K562 (cell line): Measurements from ENCODE around the gene GTF3C6. TPM values are rescaled to one million over a fixed set of nuclear protein-coding genes. Genes with fewer than 3 reads are reported as not detected.
A peak's percentile ranks its signal among the peaks of the same experiment; 100 is the strongest.

Experiments used
- ATAC-seq: fragments of 200-7000 bp; cut with Tn5 transposase; 3 replicates; pipeline ENCODE4 v1.9.1; 2020; ENCODE audit warnings: moderate library complexity
- BruUV-seq: library from RNA; stranded (reverse); fragments of 400-500 nt; replicated peaks from 2 replicates; lab custom pipeline; 2021; lab: Mats Ljungman, UMichigan
- CTCF ChIA-PET: fragments of 300-600 bp; formaldehyde crosslinking; extraction: SDS; loops from one replicate; lab custom pipeline; 2021; ENCODE audit warnings: low intra/inter-chr PET ratio; lab: Yijun Ruan, JAX
- POLR2A ChIA-PET: fragments of 300-600, 350-650 bp; sonication (Branson Sonifier 250); formaldehyde crosslinking; extraction: SDS; loops from one replicate; lab custom pipeline; 2021; ENCODE audit warnings: antibody characterized with exemption, inconsistent platforms; lab: Yijun Ruan, JAX
- DNase-seq, 4 experiments: peaks; one replicate each; pipeline versions ENCODE4 v3.0.0 to v3.0.0-alpha.2; 2011 to 2018; ENCODE audit warnings: low spot score in 3 of 4, mixed read lengths in 3 of 4; ENCODE audit errors: extremely low read depth in 1 of 4
- FAIRE-seq: peaks from 2 replicates; lab custom pipeline; 2011; peaks lifted over from hg19 to GRCh38; lab: Jason Lieb, UNC
- H2AFZ ChIP-seq: 2 replicates; pipeline ENCODE4 v1.6.0; 2011; ENCODE audit warnings: low read depth, low read length, control low read depth, inconsistent platforms
- H3K27ac ChIP-seq: fragments of 200-600 bp; 3 replicates; pipeline ENCODE4 v1.8.0; 2011; ENCODE audit warnings: low read depth, mild to moderate bottlenecking, control low read depth, inconsistent platforms, low read length, moderate library complexity, mixed read lengths; ENCODE audit errors: extremely low read depth
- H3K27me3 ChIP-seq, 2 experiments: fragments of 300-600 bp in 1 of 2; 2 replicates in 1 of 2; 3 replicates in 1 of 2; pipeline versions ENCODE4 v1.6.0 to v1.8.0; 2011; ENCODE audit warnings: inconsistent platforms in 2 of 2, low read length in 2 of 2, mild to moderate bottlenecking in 1 of 2, mixed read lengths in 1 of 2, moderate library complexity in 1 of 2; ENCODE audit not compliant: control insufficient read depth in 2 of 2, insufficient read depth in 2 of 2
- H3K36me3 ChIP-seq: fragments of 300-600 bp; 3 replicates; pipeline ENCODE4 v1.8.0; 2011; ENCODE audit warnings: mild to moderate bottlenecking, low read length, inconsistent platforms; ENCODE audit not compliant: control insufficient read depth, insufficient read depth
- H3K4me1 ChIP-seq, 2 experiments: fragments of 200-600 bp in 1 of 2; replicated peaks in 1 of 2; 2 replicates in 1 of 2; 3 replicates in 1 of 2; pipeline versions ENCODE4 v1.5.1 to v1.8.0; 2011; ENCODE audit warnings: inconsistent platforms in 2 of 2, low read length in 2 of 2, mild to moderate bottlenecking in 1 of 2, mixed read lengths in 1 of 2, moderate library complexity in 1 of 2; ENCODE audit not compliant: control insufficient read depth in 2 of 2, insufficient read depth in 2 of 2
- H3K4me2 ChIP-seq: 2 replicates; pipeline ENCODE4 v1.6.1; 2011; ENCODE audit warnings: low read length, control low read depth, inconsistent platforms, mixed read lengths; ENCODE audit not compliant: insufficient read depth
- H3K4me3 ChIP-seq: fragments of 200-600 bp; sonication (generic), shearing (Covaris generic); 2 replicates; pipeline ENCODE4 v1.5.1; 2016; ENCODE audit warnings: control low read depth, inconsistent platforms
- H3K79me2 ChIP-seq: fragments of 200-600 bp; 3 replicates; pipeline ENCODE4 v1.8.0; 2011; ENCODE audit warnings: low read length, inconsistent platforms; ENCODE audit not compliant: control insufficient read depth, insufficient read depth
- H3K9ac ChIP-seq, 2 experiments: 2 replicates each; pipeline versions ENCODE4 v1.6.0 to v1.6.1; 2011; ENCODE audit warnings: low read depth in 2 of 2, low read length in 2 of 2, control low read depth in 1 of 2, inconsistent platforms in 1 of 2, mild to moderate bottlenecking in 1 of 2, mixed read lengths in 1 of 2; ENCODE audit not compliant: insufficient read depth in 1 of 2
- H3K9me1 ChIP-seq: one replicate; pipeline ENCODE4 v1.6.0; 2011; ENCODE audit warnings: inconsistent platforms, mild to moderate bottlenecking, low read length, moderate library complexity; ENCODE audit not compliant: control insufficient read depth, insufficient read depth
- H3K9me3 ChIP-seq: replicated peaks from 2 replicates; pipeline ENCODE4 v1.5.1; 2011; ENCODE audit warnings: low read depth, low read length, inconsistent platforms; ENCODE audit not compliant: control insufficient read depth, insufficient read depth
- H4K20me1 ChIP-seq: replicated peaks from 2 replicates; pipeline ENCODE4 v1.6.1; 2011; ENCODE audit warnings: low read length, inconsistent platforms, mixed read lengths; ENCODE audit not compliant: control insufficient read depth, insufficient read depth
- ASH1L ChIP-seq: fragments of 450-650 bp; IDR thresholded peaks from 2 replicates; pipeline ENCODE4 v1.6.1; 2018; ENCODE audit warnings: borderline replicate concordance, mild to moderate bottlenecking, low read depth; ENCODE audit not compliant: partially characterized antibody
- CBFA2T2 ChIP-seq: fragments of 450-650 bp; conservative IDR thresholded peaks from 2 replicates; pipeline ENCODE4 v1.6.1; 2017; ENCODE audit warnings: mild to moderate bottlenecking
- CREM ChIP-seq: IDR thresholded peaks from 2 replicates; pipeline ENCODE4 v1.6.1; 2014; ENCODE audit warnings: antibody characterized with exemption, low read depth
- HMGN3 ChIP-seq: IDR thresholded peaks from 2 replicates; pipeline ENCODE4 v1.6.1; 2011; ENCODE audit warnings: borderline replicate concordance, low read depth, mild to moderate bottlenecking, mixed read lengths, low read length; ENCODE audit not compliant: insufficient read length; ENCODE audit errors: extremely low read depth
- RAD51 ChIP-seq: fragments of 450-650 bp; IDR thresholded peaks from 2 replicates; pipeline ENCODE4 v1.7.1; 2016; ENCODE audit warnings: low read depth, mild to moderate bottlenecking, borderline replicate concordance
- TBL1XR1 ChIP-seq, 2 experiments: IDR thresholded peaks; 2 replicates each; pipeline ENCODE4 v1.6.1; 2012; ENCODE audit warnings: improper control_type of control experiment in 2 of 2, low read length in 2 of 2, mild to moderate bottlenecking in 1 of 2
- TFAP4 ChIP-seq: sonication (generic); formaldehyde crosslinking; IDR thresholded peaks from 2 replicates; pipeline ENCODE4 v1.8.0; 2022; ENCODE audit warnings: missing genetic modification reagents, mild to moderate bottlenecking, moderate library complexity, borderline replicate concordance
- TFE3 ChIP-seq: fragments of 450-650 bp; formaldehyde crosslinking; IDR thresholded peaks from 2 replicates; pipeline ENCODE4 v1.4.0; 2020; ENCODE audit warnings: mild to moderate bottlenecking, mixed read lengths
- THAP7 ChIP-seq: fragments of 250-450 bp; sonication (Bioruptor Pico); IDR thresholded peaks from 2 replicates; pipeline ENCODE4 v1.5.0; 2021
- TOE1 ChIP-seq, 2 experiments: fragments of 450-650 bp in 1 of 2; sonication (generic) in 1 of 2; formaldehyde crosslinking in 1 of 2; IDR thresholded peaks; 2 replicates each; pipeline versions ENCODE4 v1.7.1 to v1.8.0; 2016 to 2022; ENCODE audit warnings: borderline replicate concordance in 2 of 2, mild to moderate bottlenecking in 2 of 2, antibody characterized with exemption in 1 of 2, inconsistent platforms in 1 of 2, low read depth in 1 of 2, missing genetic modification reagents in 1 of 2, moderate library complexity in 1 of 2
- ZNF197 ChIP-seq: fragments of 200-800 bp; sonication (Bioruptor generic); IDR thresholded peaks from 2 replicates; pipeline ENCODE4 v1.6.1; 2016; ENCODE audit warnings: low read depth, missing genetic modification characterization, missing compliant biosample characterization
- ZNF280A ChIP-seq: fragments of 450-650 bp; IDR thresholded peaks from 2 replicates; pipeline ENCODE4 v1.6.1; 2018; ENCODE audit warnings: mild to moderate bottlenecking, low read depth; ENCODE audit not compliant: partially characterized antibody
- WGBS: fragments of 100-300 bp; shearing (Covaris generic); methylation state at CpG from one replicate; pipeline ENCODE4 v1.1.6; 2016; ENCODE audit warnings: low coverage, mixed read lengths; ENCODE audit not compliant: insufficient coverage; ENCODE audit errors: missing lambda C conversion rate; 5-methylcytosine and 5-hydroxymethylcytosine counted together
- in situ Hi-C: fragments of 300-500 bp; cut with MboI; formaldehyde crosslinking; loops from 4 replicates; pipeline ENCODE4 v1.15.0; 2018; ENCODE audit warnings: inconsistent platforms, mixed read lengths
- intact Hi-C: fragments of 100-400 bp; cut with micrococcal nuclease; formaldehyde crosslinking; loops from 2 replicates; pipeline ENCODE4 v1.14.2; 2022
- polyA plus RNA-seq, 8 experiments: library from polyadenylated mRNA; depleted of rRNA in 4 of 8; stranded (reverse) in 5 of 8; unstranded in 3 of 8; fragments of >200 nt; fragmentation: Nextera tagmentation in 2 of 8; fragmentation: Illumina TruSeq in 1 of 8; extraction: Ambion mirVana in 2 of 8; extraction: Trizol in 1 of 8; gene quantifications; 2 replicates each; pipeline versions ENCODE4 v1.2.1 to v1.2.3, GENCODE V29; 2011 to 2014; ENCODE audit warnings: inconsistent platforms in 1 of 8, missing spikeins in 1 of 8
- total RNA-seq, 7 experiments: library from RNA; depleted of rRNA in 6 of 7; stranded (reverse); fragments of >200 nt in 6 of 7; fragmentation: Illumina TruSeq in 2 of 7; extraction: Trizol in 2 of 7; gene quantifications; 2 replicates each; pipeline versions ENCODE4 v1.2.1 to v1.2.3, GENCODE V29; 2011 to 2021; ENCODE audit warnings: low replicate concordance in 1 of 7

The GTF3C6 gene
- total and polyA plus RNA-seq, 9 of the 15 experiments (the other 6 are each of a cell fraction or from before 2014, with no cell fraction given), result 37.6 to 140 (median 111) TPM

- H3K27me3 ChIP-seq, result no peaks in the 10 kb centered on the region
- H3K9me3 ChIP-seq, result no peaks in the 10 kb centered on the region; the same call in 1 of the 2 replicates
- POLR2A ChIA-PET, result interaction anchor here (0.7 to 2.6 kb wide), 2 partner anchors 59 to 168 kb away, joined by 4 to 13 read pairs; partner anchors contain the start of gene AMD1
- no peak for FAIRE-seq
- no peak for ATAC-seq
- no peaks in the 10 kb centered on the region for H4K20me1 ChIP-seq
- intact Hi-C loops, result no loop called here
- in situ Hi-C loops, result no loop called here
- H3K9me1 ChIP-seq, result no peaks in the 10 kb centered on the region
- H3K27ac ChIP-seq, result no peak overlapping the region
- peaks cover 0 to 5% of the 10 kb centered on the region in 2 experiments; a peak in 2 of 5 replicates for H3K4me1 ChIP-seq
- no peaks in the 10 kb centered on the region for H3K79me2 ChIP-seq
- H2AFZ ChIP-seq, result 0 out of 2 replicates have a peak overlapping the region, but pooled peaks have one; percentile 11
- 32% methylated on average over 2 of the region's 2 CpGs for WGBS
- BruUV-seq, result no TSS peak
- TF ChIP-seq ASH1L (no peak), RAD51 (peak; percentile 74), TOE1 (IDR thresholded peaks at IDR 0.05; ENCODE audit: borderline replicate concordance) (0 out of 2 replicates have a peak, but pooled peaks have one; percentile 39), TOE1 (CRISPR knock-in tag; IDR thresholded peaks at IDR 0.05; ENCODE audit: borderline replicate concordance, low read depth) (no peak), TFE3 (peak; percentile 65), TBL1XR1 (IDR thresholded peaks at IDR 0.05; ENCODE audit: low read length in 2 of 2) (no peak), TFAP4 (CRISPR knock-in tag) (no peak), ZNF280A (no peak), ZNF197 (CRISPR knock-in tag) (no peak), THAP7 (CRISPR knock-in tag) (no peak), CBFA2T2 (0 out of 2 replicates have a peak, but pooled peaks have one; percentile 16), HMGN3 (no peak), CREM (no peak)
- H3K4me3 ChIP-seq, result no peak overlapping the region
- no peak overlapping the region for H3K4me2 ChIP-seq
- no peaks in the 10 kb centered on the region for H3K36me3 ChIP-seq
- no peak overlapping the region for H3K9ac ChIP-seq
- DNase-seq, result no peak
- CTCF ChIA-PET, result no interaction called here
These were observed 24.6 kb upstream of the GTF3C6 start for GRCh38 chr6:110933912-110934311.
